Kidney epithelial cell (primary cell): Measurements from ENCODE around the gene CYTIP. TPM values are rescaled to one million over a fixed set of nuclear protein-coding genes. Genes with fewer than 3 reads are reported as not detected.

Experiments used
- DNase-seq: peaks from one replicate; pipeline ENCODE4 v3.0.0-alpha.2; 2010; ENCODE audit warnings: low read depth
- H3K27me3 ChIP-seq: 2 replicates; pipeline ENCODE4 v1.6.0; 2011; ENCODE audit warnings: low read length; ENCODE audit not compliant: control insufficient read depth, insufficient read depth
- H3K36me3 ChIP-seq: 2 replicates; pipeline ENCODE4 v1.5.1; 2011; ENCODE audit warnings: low read length; ENCODE audit not compliant: control insufficient read depth, insufficient read depth
- H3K4me3 ChIP-seq: 2 replicates; pipeline ENCODE4 v1.5.1; 2011; ENCODE audit warnings: low read depth, mild to moderate bottlenecking, control low read depth, low read length
- CTCF ChIP-seq: IDR thresholded peaks from 2 replicates; pipeline ENCODE4 v1.5.1; 2011; ENCODE audit warnings: mild to moderate bottlenecking, moderate library complexity, low read length, control low read depth, inconsistent platforms; ENCODE audit not compliant: insufficient read depth, poor library complexity, severe bottlenecking
- total RNA-seq: library from RNA; depleted of rRNA; stranded (reverse); fragments of >200 nt; gene quantifications from 2 replicates; pipeline ENCODE4 v1.2.3, GENCODE V29; 2015

CYTIP gene
- total RNA-seq, 1 donor from 2014 or later, result 0.04 TPM

DNA sequence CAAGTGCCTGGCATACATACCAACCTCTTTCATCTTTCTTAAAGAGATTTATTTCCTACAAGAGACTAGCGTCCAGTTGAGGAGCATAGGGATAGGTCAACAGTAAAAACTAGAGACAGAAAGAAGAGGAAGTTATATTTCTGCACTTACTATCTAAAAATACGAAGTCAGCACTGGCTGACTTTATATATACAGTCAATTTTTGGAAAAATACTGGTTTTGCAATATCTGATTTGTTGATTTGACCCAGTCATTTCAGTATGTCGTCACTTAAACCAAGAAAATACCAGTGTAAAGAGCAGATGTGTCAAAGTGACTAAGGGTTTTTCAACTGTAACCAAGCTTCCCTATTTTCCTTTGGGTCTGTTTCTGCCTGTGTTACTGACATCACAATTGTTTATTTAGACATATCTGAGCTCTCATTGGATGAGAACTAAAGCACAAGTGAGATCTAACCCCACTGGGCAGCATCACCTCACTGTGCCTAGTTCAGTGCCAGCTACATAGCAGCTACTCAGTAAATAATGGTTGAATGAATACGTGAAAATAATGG is 23.0 kb downstream of the CYTIP start:
- TF ChIP-seq CTCF, result no peak
- DNase-seq, result no peak

GRCh38 chr2:157419031-157419575 is 24.8 kb downstream of the CYTIP start:
- Histone ChIP-seq H3K36me3 (no peaks in the 10 kb centered on the region), H3K4me3 (no peak overlapping the region), H3K27me3 (no peaks in the 10 kb centered on the region)
- no peak for DNase-seq
- TF ChIP-seq CTCF, result no peak

More for the DNA sequence above, 23.0 kb downstream of the CYTIP start:
- no peaks in the 10 kb centered on the region for H3K36me3 ChIP-seq
- H3K4me3 ChIP-seq, result no peak overlapping the region
- H3K27me3 ChIP-seq, result no peaks in the 10 kb centered on the region

GRCh38 chr2:157418239-157418641 is 25.6 kb downstream of the CYTIP start:
- no peak for TF ChIP-seq CTCF
- DNase-seq, result no peak
- no peak overlapping the region for H3K4me3 ChIP-seq
- H3K36me3 ChIP-seq, result no peaks in the 10 kb centered on the region
- H3K27me3 ChIP-seq, result no peaks in the 10 kb centered on the region

- DNase-seq, result no peak
- TF ChIP-seq CTCF, result no peak
- Histone ChIP-seq H3K27me3 (no peaks in the 10 kb centered on the region), H3K36me3 (no peaks in the 10 kb centered on the region), H3K4me3 (no peak overlapping the region)
Measured at GRCh38 chr2:157415591-157416101, 28.2 kb downstream of the CYTIP start.

DNA sequence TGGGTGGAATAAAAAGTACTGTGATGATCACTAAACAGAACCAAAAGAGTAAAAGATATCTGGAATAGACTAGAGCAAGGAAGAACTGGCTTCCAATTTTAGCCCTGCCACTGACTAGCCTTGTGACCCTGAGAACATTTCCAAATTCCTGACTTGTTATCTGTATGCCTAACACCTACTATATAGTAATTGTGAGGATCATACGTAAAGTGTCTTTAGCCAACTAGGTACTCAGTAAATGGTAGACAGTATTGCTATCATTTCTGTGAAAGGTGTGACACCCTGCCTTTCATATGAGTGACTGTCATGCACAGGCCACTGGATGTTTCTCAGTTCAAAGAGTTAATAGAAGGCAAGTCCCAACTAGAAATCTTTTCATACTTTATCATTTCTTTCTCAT is 29.8 kb downstream of the CYTIP start:
- no peaks in the 10 kb centered on the region for H3K36me3 ChIP-seq
- TF ChIP-seq CTCF, result no peak
- no peak overlapping the region for H3K4me3 ChIP-seq
- DNase-seq, result no peak
- H3K27me3 ChIP-seq, result no peaks in the 10 kb centered on the region

DNA sequence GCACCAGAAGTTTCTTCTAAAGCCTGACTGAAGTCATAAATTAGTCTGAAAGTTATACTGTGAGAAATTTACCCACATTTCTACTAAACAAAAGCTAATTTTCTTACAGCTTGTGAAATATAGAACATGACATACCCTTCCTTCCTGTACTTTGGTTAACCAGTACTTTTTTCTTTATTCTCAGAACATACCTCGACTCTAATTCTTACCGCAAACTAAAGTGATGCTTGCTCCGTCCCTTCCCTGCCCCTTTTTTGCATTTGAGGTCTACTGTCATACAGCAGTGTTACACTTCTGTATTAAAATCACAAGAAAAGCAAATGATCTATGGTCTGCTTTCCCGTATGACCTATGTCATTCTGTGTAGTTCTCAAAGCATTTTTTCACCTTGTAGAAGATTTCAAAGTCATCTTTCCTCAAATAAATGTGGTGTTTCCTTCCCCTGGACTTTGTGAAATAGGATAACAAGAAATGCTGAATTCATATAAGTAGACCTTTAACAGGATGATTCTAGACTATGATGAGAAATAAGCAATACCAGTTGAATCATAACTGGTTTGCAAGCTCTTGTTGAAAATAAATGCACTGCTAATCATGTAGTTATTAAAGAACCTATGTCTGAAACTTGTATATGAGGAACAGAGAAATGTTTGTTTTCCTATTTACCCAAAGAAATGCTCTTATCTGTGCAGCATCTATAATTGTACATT is 30.4 kb downstream of the CYTIP start:
- DNase-seq, result no peak
- Histone ChIP-seq H3K36me3 (no peaks in the 10 kb centered on the region), H3K27me3 (no peaks in the 10 kb centered on the region), H3K4me3 (no peak overlapping the region)
- no peak for TF ChIP-seq CTCF
